Measurements from ENCODE around the gene RASEF.

Gene RASEF

GRCh38 chr9:83012168-83012921 is 50.6 kb downstream of the RASEF start:
- FAIRE-seq = no peak

- no peak for FAIRE-seq
These were observed 51.3 kb downstream of the RASEF start for GRCh38 chr9:83011611-83012010.

GRCh38 chr9:83007521-83008300 is 55.2 kb downstream of the RASEF start:
- FAIRE-seq = no peak

GRCh38 chr9:83006378-83006777 is 56.6 kb downstream of the RASEF start:
- no peak for FAIRE-seq

GRCh38 chr9:83005963-83006362 is 57.0 kb downstream of the RASEF start:
- FAIRE-seq = no peak

- no peak for FAIRE-seq
These were observed 57.6 kb downstream of the RASEF start for GRCh38 chr9:83005361-83005760.

- FAIRE-seq = peak; percentile 3
These were observed 60.6 kb downstream of the RASEF start for GRCh38 chr9:83002329-83002728.

GRCh38 chr9:83000765-83001164 is 62.2 kb downstream of the RASEF start:
- FAIRE-seq = no peak

GRCh38 chr9:82998409-82998808 is 64.5 kb downstream of the RASEF start:
- FAIRE-seq = no peak

GRCh38 chr9:82997476-82998140 is 65.3 kb downstream of the RASEF start:
- FAIRE-seq = no peak

- no peak for FAIRE-seq
These were observed 66.0 kb downstream of the RASEF start for GRCh38 chr9:82996941-82997340.

GRCh38 chr9:82993856-82994605 is 68.9 kb downstream of the RASEF start:
- no peak for FAIRE-seq

GRCh38 chr9:82991671-82992070 is 71.3 kb downstream of the RASEF start:
- FAIRE-seq = no peak

- FAIRE-seq = no peak
These were observed 73.0 kb downstream of the RASEF start for GRCh38 chr9:82989929-82990328.

GRCh38 chr9:82988488-82988887 is 74.5 kb downstream of the RASEF start:
- no peak for FAIRE-seq

- FAIRE-seq = no peak
These were observed 75.4 kb downstream of the RASEF start for GRCh38 chr9:82987370-82988189.

GRCh38 chr9:82981552-82981951 is 81.4 kb downstream of the RASEF start:
- FAIRE-seq = no peak

GRCh38 chr9:82975176-82975575 is 87.8 kb downstream of the RASEF start:
- FAIRE-seq = no peak

- FAIRE-seq = no peak
These were observed 90.5 kb downstream of the RASEF start for GRCh38 chr9:82972446-82972845.

- no peak for FAIRE-seq
These were observed 92.6 kb downstream of the RASEF start for GRCh38 chr9:82970359-82970758.

- FAIRE-seq = no peak
These were observed 93.7 kb downstream of the RASEF start for GRCh38 chr9:82969291-82969690.

- no peak for FAIRE-seq
These were observed 94.1 kb downstream of the RASEF start for GRCh38 chr9:82968816-82969215.
